Hepatocyte (in vitro differentiated cells): ENCODE measurements around the gene OR10C1.

Experiments used
- EZH2 ChIP-seq: fragments of 200-600 bp; sonication (generic); IDR thresholded peaks from 2 replicates; pipeline ENCODE4 v1.6.1; 2016; ENCODE audit warnings: antibody characterized with exemption, mild to moderate bottlenecking, borderline replicate concordance
- TF ChIP-seq, protein P1 (sequence below): fragments of 200-600 bp; sonication (generic); IDR thresholded peaks from 2 replicates; pipeline ENCODE4 v1.5.1; 2016; ENCODE audit warnings: antibody characterized with exemption, mild to moderate bottlenecking; ENCODE audit not compliant: poor library complexity

DNA sequence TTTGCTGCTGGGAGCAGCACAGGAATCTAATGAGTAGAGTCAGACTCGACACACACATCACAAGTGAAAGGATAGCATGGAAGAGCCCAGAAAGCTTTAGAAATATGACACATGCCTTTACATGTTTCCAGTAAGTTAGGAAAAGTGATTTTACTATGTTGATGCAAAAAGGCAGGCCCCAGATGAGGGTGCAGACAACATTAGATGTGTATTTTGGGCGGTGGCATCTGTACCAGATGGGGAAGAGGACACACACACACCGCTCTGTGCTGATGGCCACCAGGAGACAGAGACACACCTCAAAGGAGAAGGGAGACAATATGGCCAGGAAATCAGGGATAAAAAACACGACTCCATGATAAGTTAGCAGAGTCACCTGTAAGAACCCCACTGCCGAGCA is 48.0 kb downstream of the OR10C1 start:
- no peak for TF ChIP-seq EZH2
- TF ChIP-seq, protein P1, sequence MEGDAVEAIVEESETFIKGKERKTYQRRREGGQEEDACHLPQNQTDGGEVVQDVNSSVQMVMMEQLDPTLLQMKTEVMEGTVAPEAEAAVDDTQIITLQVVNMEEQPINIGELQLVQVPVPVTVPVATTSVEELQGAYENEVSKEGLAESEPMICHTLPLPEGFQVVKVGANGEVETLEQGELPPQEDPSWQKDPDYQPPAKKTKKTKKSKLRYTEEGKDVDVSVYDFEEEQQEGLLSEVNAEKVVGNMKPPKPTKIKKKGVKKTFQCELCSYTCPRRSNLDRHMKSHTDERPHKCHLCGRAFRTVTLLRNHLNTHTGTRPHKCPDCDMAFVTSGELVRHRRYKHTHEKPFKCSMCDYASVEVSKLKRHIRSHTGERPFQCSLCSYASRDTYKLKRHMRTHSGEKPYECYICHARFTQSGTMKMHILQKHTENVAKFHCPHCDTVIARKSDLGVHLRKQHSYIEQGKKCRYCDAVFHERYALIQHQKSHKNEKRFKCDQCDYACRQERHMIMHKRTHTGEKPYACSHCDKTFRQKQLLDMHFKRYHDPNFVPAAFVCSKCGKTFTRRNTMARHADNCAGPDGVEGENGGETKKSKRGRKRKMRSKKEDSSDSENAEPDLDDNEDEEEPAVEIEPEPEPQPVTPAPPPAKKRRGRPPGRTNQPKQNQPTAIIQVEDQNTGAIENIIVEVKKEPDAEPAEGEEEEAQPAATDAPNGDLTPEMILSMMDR = no peak
